K562 (cell line): ENCODE results near the gene EXOC3L1. TPM values are rescaled to one million over a fixed set of nuclear protein-coding genes. Genes with fewer than 3 reads are reported as not detected.

Experiments
- BDP1 ChIP-seq: IDR thresholded peaks from 3 replicates; pipeline ENCODE4 v1.6.1; 2011; ENCODE audit not compliant: insufficient read length, insufficient read depth
- BMI1 ChIP-seq: fragments of 150-350 bp; IDR thresholded peaks from 2 replicates; pipeline ENCODE4 v1.6.1; 2014; ENCODE audit warnings: low read length
- CSDE1 ChIP-seq, 2 experiments: fragments of 450-650 bp; IDR thresholded peaks; 2 replicates each; pipeline ENCODE4 v1.6.1; 2016; ENCODE audit warnings: mild to moderate bottlenecking in 1 of 2
- HIVEP1 ChIP-seq: fragments of 250-450 bp; sonication (Bioruptor Pico); IDR thresholded peaks from 2 replicates; pipeline ENCODE4 v1.4.0; 2020; ENCODE audit warnings: mild to moderate bottlenecking
- HNRNPLL ChIP-seq: fragments of 200-400 bp; formaldehyde crosslinking; IDR thresholded peaks from 2 replicates; pipeline ENCODE4 v1.6.1; 2017; ENCODE audit warnings: low read length, low read depth, mild to moderate bottlenecking; ENCODE audit not compliant: poor library complexity, severe bottlenecking
- MYBL2 ChIP-seq, 2 experiments: fragments of 450-650 bp in 1 of 2; sonication (generic) in 1 of 2; formaldehyde crosslinking in 1 of 2; IDR thresholded peaks; 2 replicates each; pipeline versions ENCODE4 v1.6.1 to v1.8.1; 2017 to 2022; ENCODE audit warnings: borderline replicate concordance in 1 of 2, inconsistent platforms in 1 of 2, low read depth in 1 of 2, mild to moderate bottlenecking in 1 of 2, missing genetic modification reagents in 1 of 2, moderate library complexity in 1 of 2
- NBN ChIP-seq: fragments of 450-650 bp; IDR thresholded peaks from 2 replicates; pipeline ENCODE4 v1.6.1; 2016; ENCODE audit warnings: low read depth, mild to moderate bottlenecking
- NCOA2 ChIP-seq, 2 experiments: fragments of 450-650 bp; IDR thresholded peaks; 2 replicates each; pipeline ENCODE4 v1.6.1; 2018; ENCODE audit warnings: mild to moderate bottlenecking in 2 of 2, moderate library complexity in 1 of 2; ENCODE audit not compliant: partially characterized antibody in 2 of 2
- NFATC3 ChIP-seq: fragments of 450-650 bp; IDR thresholded peaks from 2 replicates; pipeline ENCODE4 v1.6.1; 2017; ENCODE audit warnings: mild to moderate bottlenecking
- PHF20 ChIP-seq: fragments of 450-650 bp; IDR thresholded peaks from 2 replicates; pipeline ENCODE4 v1.6.1; 2018; ENCODE audit not compliant: partially characterized antibody
- POLR2H ChIP-seq: IDR thresholded peaks from 2 replicates; pipeline ENCODE4 v1.6.1; 2016; ENCODE audit warnings: missing genetic modification characterization, low read depth, mild to moderate bottlenecking, control low read depth, missing compliant biosample characterization, moderate library complexity
- POLR3G ChIP-seq: IDR thresholded peaks from 2 replicates; pipeline ENCODE4 v1.6.1; 2011; ENCODE audit not compliant: insufficient read length, insufficient replicate concordance; ENCODE audit errors: extremely low read depth
- PTBP1 ChIP-seq: fragments of 200-400 bp; formaldehyde crosslinking; IDR thresholded peaks from 2 replicates; pipeline ENCODE4 v1.6.1; 2017; ENCODE audit warnings: low read depth, low read length
- RBM22 ChIP-seq: fragments of 200-400 bp; formaldehyde crosslinking; IDR thresholded peaks from 2 replicates; pipeline ENCODE4 v1.6.1; 2018; ENCODE audit warnings: low read length, low read depth; ENCODE audit not compliant: poor library complexity, severe bottlenecking
- RFX5 ChIP-seq: IDR thresholded peaks from 2 replicates; pipeline ENCODE4 v1.6.1; 2011; ENCODE audit warnings: low read depth, mild to moderate bottlenecking, improper control_type of control experiment, low read length
- SMARCA5 ChIP-seq: fragments of 450-650 bp; IDR thresholded peaks from 2 replicates; pipeline ENCODE4 v1.6.1; 2016
- TARDBP ChIP-seq: fragments of 450-650 bp; IDR thresholded peaks from 2 replicates; pipeline ENCODE4 v1.6.1; 2016
- YY1 ChIP-seq, 3 experiments: IDR thresholded peaks; 2 replicates each; pipeline ENCODE4 v1.6.1; 2011; ENCODE audit warnings: low read length in 2 of 3, mild to moderate bottlenecking in 2 of 3, moderate library complexity in 2 of 3, borderline replicate concordance in 1 of 3, control low read depth in 1 of 3, low read depth in 1 of 3; ENCODE audit not compliant: insufficient read depth in 3 of 3, insufficient replicate concordance in 2 of 3, control insufficient read depth in 1 of 3, insufficient read length in 1 of 3; ENCODE audit errors: extremely low read depth in 1 of 3
- ZNF324 ChIP-seq: fragments of 250-450 bp; sonication (Bioruptor Pico); IDR thresholded peaks from 2 replicates; pipeline ENCODE4 v1.4.0; 2020; ENCODE audit warnings: mild to moderate bottlenecking
- ZNF584 ChIP-seq: fragments of 200-800 bp; sonication (Bioruptor generic); IDR thresholded peaks from 2 replicates; pipeline ENCODE4 v1.6.1; 2016; ENCODE audit warnings: low read depth, mild to moderate bottlenecking, missing genetic modification characterization, missing compliant biosample characterization
- ZNF586 ChIP-seq: fragments of 450-650 bp; formaldehyde crosslinking; conservative IDR thresholded peaks from 2 replicates; pipeline ENCODE4 v1.4.0; 2020; ENCODE audit warnings: mild to moderate bottlenecking, moderate library complexity
- polyA plus RNA-seq, 8 experiments: library from polyadenylated mRNA; depleted of rRNA in 4 of 8; stranded (reverse) in 5 of 8; unstranded in 3 of 8; fragments of >200 nt; fragmentation: Nextera tagmentation in 2 of 8; fragmentation: Illumina TruSeq in 1 of 8; extraction: Ambion mirVana in 2 of 8; extraction: Trizol in 1 of 8; gene quantifications; 2 replicates each; pipeline versions ENCODE4 v1.2.1 to v1.2.3, GENCODE V29; 2011 to 2014; ENCODE audit warnings: inconsistent platforms in 1 of 8, missing spikeins in 1 of 8
- total RNA-seq, 7 experiments: library from RNA; depleted of rRNA in 6 of 7; stranded (reverse); fragments of >200 nt in 6 of 7; fragmentation: Illumina TruSeq in 2 of 7; extraction: Trizol in 2 of 7; gene quantifications; 2 replicates each; pipeline versions ENCODE4 v1.2.1 to v1.2.3, GENCODE V29; 2011 to 2021; ENCODE audit warnings: low replicate concordance in 1 of 7
- TF ChIP-seq, protein P1 (sequence below): fragments of 450-650 bp; IDR thresholded peaks from 2 replicates; pipeline ENCODE4 v1.7.0; 2016; ENCODE audit warnings: borderline replicate concordance
- TF ChIP-seq, protein P2 (sequence below), 2 experiments: fragments of 450-650 bp; conservative IDR thresholded peaks; 2 replicates each; pipeline ENCODE4 v1.6.1; 2017; ENCODE audit warnings: mild to moderate bottlenecking in 2 of 2, moderate library complexity in 2 of 2
- TF ChIP-seq, protein P3 (sequence below): fragments of 450-650 bp; IDR thresholded peaks from 2 replicates; pipeline ENCODE4 v1.6.1; 2016; ENCODE audit warnings: antibody characterized with exemption

EXOC3L1 gene
- total and polyA plus RNA-seq, 9 of the 15 experiments (the other 6 are each of a cell fraction or from before 2014, with no cell fraction given), result 0.08 TPM; not detected in 8

DNA sequence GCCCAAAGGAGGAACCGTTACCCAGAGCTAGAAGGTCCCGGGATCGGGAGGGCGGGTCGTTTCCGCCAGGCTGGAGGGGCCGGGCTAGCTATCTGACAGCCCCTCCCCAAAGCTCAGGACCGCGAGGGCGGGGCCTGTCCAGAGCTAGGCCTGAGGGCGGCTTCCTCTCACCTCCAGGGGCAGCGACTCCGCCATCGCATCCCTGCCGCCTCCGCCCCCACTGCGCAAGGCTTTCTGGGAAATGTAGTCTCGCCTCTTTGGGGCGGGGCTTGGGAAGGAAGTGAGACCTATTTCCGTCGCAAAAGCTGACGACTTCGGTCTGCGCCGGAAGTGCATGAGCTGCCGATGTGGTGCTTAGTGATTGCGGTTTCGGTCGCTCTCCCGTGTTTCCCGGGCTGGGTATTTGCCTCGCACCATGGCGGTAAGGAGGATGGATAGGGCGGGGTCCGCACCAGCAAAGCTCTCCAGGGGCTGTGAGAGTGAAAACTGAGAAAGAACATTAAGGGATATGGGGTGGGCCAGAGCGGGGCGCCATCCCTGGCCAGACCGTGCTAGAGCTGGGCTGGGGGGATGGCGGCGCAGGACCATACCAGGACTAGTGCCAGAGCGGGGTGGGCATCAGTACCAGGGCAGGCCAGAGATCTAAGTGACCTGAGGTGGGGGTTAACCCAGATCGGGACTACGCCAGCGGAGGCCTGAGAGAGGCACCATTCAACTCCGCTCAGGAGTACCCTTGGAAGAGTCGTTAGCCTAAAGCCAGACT is 37.0 kb upstream of the EXOC3L1 start, which contains the start of gene TMEM208 (continued):
- TF ChIP-seq BMI1, result no peak
- TF ChIP-seq, protein P1, sequence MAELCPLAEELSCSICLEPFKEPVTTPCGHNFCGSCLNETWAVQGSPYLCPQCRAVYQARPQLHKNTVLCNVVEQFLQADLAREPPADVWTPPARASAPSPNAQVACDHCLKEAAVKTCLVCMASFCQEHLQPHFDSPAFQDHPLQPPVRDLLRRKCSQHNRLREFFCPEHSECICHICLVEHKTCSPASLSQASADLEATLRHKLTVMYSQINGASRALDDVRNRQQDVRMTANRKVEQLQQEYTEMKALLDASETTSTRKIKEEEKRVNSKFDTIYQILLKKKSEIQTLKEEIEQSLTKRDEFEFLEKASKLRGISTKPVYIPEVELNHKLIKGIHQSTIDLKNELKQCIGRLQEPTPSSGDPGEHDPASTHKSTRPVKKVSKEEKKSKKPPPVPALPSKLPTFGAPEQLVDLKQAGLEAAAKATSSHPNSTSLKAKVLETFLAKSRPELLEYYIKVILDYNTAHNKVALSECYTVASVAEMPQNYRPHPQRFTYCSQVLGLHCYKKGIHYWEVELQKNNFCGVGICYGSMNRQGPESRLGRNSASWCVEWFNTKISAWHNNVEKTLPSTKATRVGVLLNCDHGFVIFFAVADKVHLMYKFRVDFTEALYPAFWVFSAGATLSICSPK, result no peak
- TF ChIP-seq RBM22, result no peak
- TF ChIP-seq POLR3G, result no peak
- TF ChIP-seq MYBL2 (IDR thresholded peaks at IDR 0.05; ENCODE audit: low read depth), result no peak
- TF ChIP-seq MYBL2 (CRISPR knock-in tag; IDR thresholded peaks at IDR 0.05; ENCODE audit: borderline replicate concordance), result no peak
- TF ChIP-seq RFX5, result no peak
- TF ChIP-seq PHF20, result peak; percentile 100
- no peak for TF ChIP-seq ZNF324 (CRISPR knock-in tag)
- TF ChIP-seq TARDBP, result no peak
- peak; percentile 59 for TF ChIP-seq POLR2H
- no peak for TF ChIP-seq ZNF586 (CRISPR knock-in tag)
- TF ChIP-seq NFATC3, result no peak
- TF ChIP-seq BDP1, result no peak
- TF ChIP-seq, protein P2, sequence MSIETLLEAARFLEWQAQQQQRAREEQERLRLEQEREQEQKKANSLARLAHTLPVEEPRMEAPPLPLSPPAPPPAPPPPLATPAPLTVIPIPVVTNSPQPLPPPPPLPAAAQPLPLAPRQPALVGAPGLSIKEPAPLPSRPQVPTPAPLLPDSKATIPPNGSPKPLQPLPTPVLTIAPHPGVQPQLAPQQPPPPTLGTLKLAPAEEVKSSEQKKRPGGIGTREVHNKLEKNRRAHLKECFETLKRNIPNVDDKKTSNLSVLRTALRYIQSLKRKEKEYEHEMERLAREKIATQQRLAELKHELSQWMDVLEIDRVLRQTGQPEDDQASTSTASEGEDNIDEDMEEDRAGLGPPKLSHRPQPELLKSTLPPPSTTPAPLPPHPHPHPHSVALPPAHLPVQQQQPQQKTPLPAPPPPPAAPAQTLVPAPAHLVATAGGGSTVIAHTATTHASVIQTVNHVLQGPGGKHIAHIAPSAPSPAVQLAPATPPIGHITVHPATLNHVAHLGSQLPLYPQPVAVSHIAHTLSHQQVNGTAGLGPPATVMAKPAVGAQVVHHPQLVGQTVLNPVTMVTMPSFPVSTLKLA (conservative IDR thresholded peaks at IDR 0.05), result peak; percentile 86 to 96
- TF ChIP-seq HIVEP1, result no peak
- TF ChIP-seq ZNF584, result no peak
- TF ChIP-seq SMARCA5, result no peak
- peak; percentile 55 to 90 (median 86) for TF ChIP-seq YY1 (IDR thresholded peaks at IDR 0.05; ENCODE audit: borderline replicate concordance in 1 of 3, control insufficient read depth in 1 of 3, extremely low read depth in 1 of 3, insufficient read depth in 3 of 3, insufficient read length in 1 of 3, insufficient replicate concordance in 2 of 3, low read depth in 1 of 3, low read length in 2 of 3)
- TF ChIP-seq CSDE1 (IDR thresholded peaks at IDR 0.05), result peak in 1 of 2 experiments; percentile 78; a peak in 2 of 4 replicates
- no peak for TF ChIP-seq PTBP1
- TF ChIP-seq, protein P3, sequence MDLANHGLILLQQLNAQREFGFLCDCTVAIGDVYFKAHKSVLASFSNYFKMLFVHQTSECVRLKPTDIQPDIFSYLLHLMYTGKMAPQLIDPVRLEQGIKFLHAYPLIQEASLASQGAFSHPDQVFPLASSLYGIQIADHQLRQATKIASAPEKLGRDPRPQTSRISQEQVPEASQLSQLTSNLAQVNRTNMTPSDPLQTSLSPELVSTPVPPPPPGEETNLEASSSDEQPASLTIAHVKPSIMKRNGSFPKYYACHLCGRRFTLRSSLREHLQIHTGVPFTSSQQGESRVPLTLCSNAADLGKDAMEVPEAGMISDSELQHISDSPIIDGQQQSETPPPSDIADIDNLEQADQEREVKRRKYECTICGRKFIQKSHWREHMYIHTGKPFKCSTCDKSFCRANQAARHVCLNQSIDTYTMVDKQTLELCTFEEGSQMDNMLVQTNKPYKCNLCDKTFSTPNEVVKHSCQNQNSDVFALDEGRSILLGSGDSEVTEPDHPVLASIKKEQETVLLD, result 0 out of 2 replicates have a peak, but pooled peaks have one; percentile 33
- TF ChIP-seq HNRNPLL, result peak; percentile 47
- TF ChIP-seq NBN, result peak; percentile 85; the same call in 1 of the 2 replicates
- no peak for TF ChIP-seq NCOA2 (IDR thresholded peaks at IDR 0.05; ENCODE audit: partially characterized antibody in 2 of 2)
